Transverse colon (tissue), 4 donors: ENCODE data around the gene MFSD6L. TPM values are rescaled to one million over a fixed set of nuclear protein-coding genes. Genes with fewer than 3 reads are reported as not detected.

Experiments
- DNase-seq: peaks from one replicate; pipeline ENCODE4 v3.0.0-alpha.2; 2019
- H3K27ac ChIP-seq, 4 donors: fragments of 200-600 bp; sonication (generic); 2 replicates each; pipeline ENCODE4 v1.5.1; 2016 to 2018; ENCODE audit warnings: inconsistent platforms in 4 of 4
- H3K27me3 ChIP-seq: fragments of 200-600 bp; sonication (generic); 2 replicates; pipeline ENCODE4 v1.5.1; 2017; ENCODE audit warnings: inconsistent platforms
- H3K36me3 ChIP-seq, 4 donors: fragments of 200-600 bp; sonication (generic); 2 replicates each; pipeline ENCODE4 v1.5.1; 2017 to 2019; ENCODE audit warnings: inconsistent platforms in 4 of 4
- H3K4me1 ChIP-seq, 4 donors: fragments of 200-600 bp; sonication (generic); 2 replicates each; pipeline ENCODE4 v1.5.1; 2017 to 2020; ENCODE audit warnings: inconsistent platforms in 4 of 4
- H3K4me3 ChIP-seq, 4 donors: fragments of 200-600 bp; sonication (generic); 1 replicate in 1 of 4; 2 replicates in 3 of 4; pipeline versions ENCODE4 v1.5.1 to v1.6.1; 2017 to 2019; ENCODE audit warnings: inconsistent platforms in 4 of 4
- H3K9me3 ChIP-seq, 2 donors: fragments of 200-600 bp; sonication (generic); 2 replicates each; pipeline ENCODE4 v1.5.1; 2017 to 2019; ENCODE audit warnings: inconsistent platforms in 2 of 2
- CTCF ChIP-seq, 5 experiments: fragments of 200-600 bp in 3 of 5; fragments of 450-650 bp in 2 of 5; sonication (generic) in 3 of 5; IDR thresholded peaks; 1 replicate in 2 of 5; 2 replicates in 3 of 5; pipeline ENCODE4 v1.5.1; 2016 to 2017; ENCODE audit warnings: antibody characterized with exemption in 5 of 5, inconsistent platforms in 3 of 5, mild to moderate bottlenecking in 2 of 5, moderate library complexity in 1 of 5
- EP300 ChIP-seq: sonication (generic); formaldehyde crosslinking; IDR thresholded peaks from one replicate; pipeline ENCODE4 v1.6.1; 2017; ENCODE audit warnings: antibody characterized with exemption, low read depth
- POLR2A ChIP-seq: fragments of 450-650 bp; IDR thresholded peaks from one replicate; pipeline ENCODE4 v1.6.1; 2016; ENCODE audit warnings: antibody characterized with exemption, mild to moderate bottlenecking, moderate library complexity
- POLR2AphosphoS5 ChIP-seq, 3 donors: sonication (generic); formaldehyde crosslinking; IDR thresholded peaks; one replicate each; pipeline ENCODE4 v1.6.1; 2016; ENCODE audit warnings: antibody characterized with exemption in 3 of 3
- WGBS, 2 donors: methylation state at CpG; one replicate each; pipeline ENCODE4 v1.1.5; 2018; ENCODE audit warnings: low coverage in 1 of 2; 5-methylcytosine and 5-hydroxymethylcytosine counted together
- in situ Hi-C, 4 donors: fragments of 200-750 bp; cut with MboI; loops; one replicate each; pipeline versions ENCODE4 v1.15.0 to v1.15.1; 2017; ENCODE audit warnings: low sequenced_read_pairs in 3 of 4, low pct_ligation_motif_present in 1 of 4, low pct_unique_long_range_greater_than_20kb in 1 of 4
- intact Hi-C: fragments of 100-400 bp; cut with DNase I; formaldehyde crosslinking; loops from one replicate; pipeline ENCODE4 v1.15.1; 2023; ENCODE audit warnings: low total_unique reads
- total RNA-seq, 4 donors: library from RNA; depleted of rRNA; stranded (reverse); fragments of >200 nt; gene quantifications; one replicate each; pipeline ENCODE4 v1.1.0, GENCODE V29; 2016

Gene MFSD6L
- total RNA-seq, 4 donors from 2014 or later, result 0.40 to 5.1 (median 3.8) TPM; not detected in 1

GRCh38 chr17:8803531-8804420 is 4.6 kb upstream of the MFSD6L start:
- Histone ChIP-seq H3K36me3 (no peaks in the 10 kb centered on the region), H3K27me3 (peaks cover 7% of the 10 kb centered on the region), H3K4me1 (peaks cover 4 to 11% (median 7%) of the 10 kb centered on the region in 4 donors), H3K4me3 (no peak overlapping the region), H3K9me3 (no peaks in the 10 kb centered on the region), H3K27ac (no peak overlapping the region)
- WGBS, 2 donors, result 88 to 96% methylated on average over 4 to 19 of the region's 19 CpGs
- in situ Hi-C loops (no loop called here), intact Hi-C loops (no loop called here)
- DNase-seq, result no peak
- no peak for TF ChIP-seq POLR2A
- no peak for TF ChIP-seq POLR2AphosphoS5 (IDR thresholded peaks at IDR 0.05)
- TF ChIP-seq EP300, result no peak
- no peak for TF ChIP-seq CTCF (IDR thresholded peaks at IDR 0.05)

GRCh38 chr17:8801135-8801840 is 2.1 kb upstream of the MFSD6L start:
- Histone ChIP-seq H3K4me3 (no peak overlapping the region), H3K4me1 (peaks cover 4 to 11% (median 5%) of the 10 kb centered on the region in 4 donors), H3K9me3 (no peaks in the 10 kb centered on the region), H3K27ac (no peak overlapping the region), H3K27me3 (peaks cover 9% of the 10 kb centered on the region), H3K36me3 (no peaks in the 10 kb centered on the region)
- 83 to 100% methylated on average over 1 to 6 of the region's 6 CpGs for WGBS, 2 donors
- no peak for DNase-seq
- intact Hi-C loops, result no loop called here
- TF ChIP-seq CTCF (IDR thresholded peaks at IDR 0.05) (no peak), POLR2AphosphoS5 (IDR thresholded peaks at IDR 0.05) (no peak), POLR2A (no peak), EP300 (no peak)
- in situ Hi-C loops, result no loop called here

- H3K9me3 ChIP-seq, result no peaks in the 10 kb centered on the region
- intact Hi-C loops (no loop called here), in situ Hi-C loops (no loop called here)
- no peak overlapping the region for H3K4me3 ChIP-seq
- TF ChIP-seq CTCF (IDR thresholded peaks at IDR 0.05) (no peak), EP300 (no peak), POLR2A (no peak), POLR2AphosphoS5 (IDR thresholded peaks at IDR 0.05) (no peak)
- 89 to 100% methylated on average over 1 to 2 of the region's 2 CpGs for WGBS, 2 donors
- H3K27ac ChIP-seq, result no peak overlapping the region
- H3K27me3 ChIP-seq, result peaks cover 9% of the 10 kb centered on the region
- peaks cover 4 to 11% (median 5%) of the 10 kb centered on the region in 4 donors for H3K4me1 ChIP-seq
- no peaks in the 10 kb centered on the region for H3K36me3 ChIP-seq
- no peak for DNase-seq
These were observed 1.5 kb upstream of the MFSD6L start for GRCh38 chr17:8800656-8801055.

- no peak for DNase-seq
- Histone ChIP-seq H3K4me1 (peaks cover 4 to 11% (median 5%) of the 10 kb centered on the region in 4 donors), H3K36me3 (no peaks in the 10 kb centered on the region), H3K9me3 (no peaks in the 10 kb centered on the region), H3K4me3 (peak overlapping the region in 3 of 4 donors; percentile 26 to 48 (median 43)), H3K27ac (peak overlapping the region in 2 of 4 donors; percentile 34 to 58), H3K27me3 (peaks cover 9% of the 10 kb centered on the region)
- intact Hi-C loops, result no loop called here
- TF ChIP-seq CTCF (IDR thresholded peaks at IDR 0.05) (no peak), EP300 (no peak), POLR2AphosphoS5 (IDR thresholded peaks at IDR 0.05) (no peak), POLR2A (no peak)
- 55 to 80% methylated on average over 2 to 14 of the region's 15 CpGs for WGBS, 2 donors
- in situ Hi-C loops, result no loop called here
These were observed 526 bp upstream of the MFSD6L start for GRCh38 chr17:8799570-8800212.
